Testis (tissue), 2 donors: ENCODE data around the gene DNM1L.

Experiments
- CTCF ChIP-seq, 3 experiments: fragments of 450-650 bp in 2 of 3; fragments of 200-600 bp in 1 of 3; sonication (generic) in 1 of 3; IDR thresholded peaks; one replicate each; pipeline ENCODE4 v1.5.1; 2016 to 2019; ENCODE audit warnings: antibody characterized with exemption in 3 of 3, mild to moderate bottlenecking in 2 of 3, moderate library complexity in 1 of 3
- POLR2A ChIP-seq: fragments of 450-650 bp; IDR thresholded peaks from one replicate; pipeline ENCODE4 v1.6.1; 2017; ENCODE audit warnings: antibody characterized with exemption, mild to moderate bottlenecking, moderate library complexity

GRCh38 chr12:32708926-32709325 is 29.8 kb downstream of the DNM1L start:
- no peak for TF ChIP-seq CTCF (IDR thresholded peaks at IDR 0.05)
- no peak for TF ChIP-seq POLR2A
